HEK293 (cell line): Measurements from ENCODE around the gene TAC3.

ENCODE experiments used
- CTCF ChIA-PET: fragments of 350-600 bp; formaldehyde crosslinking; extraction: SDS; loops from one replicate; lab custom pipeline; 2021; ENCODE audit warnings: antibody characterized with exemption; lab: Yijun Ruan, JAX
- POLR2A ChIA-PET: fragments of 300-600 bp; formaldehyde crosslinking; extraction: SDS; loops from one replicate; lab custom pipeline; 2020; ENCODE audit warnings: antibody characterized with exemption, inconsistent platforms; lab: Yijun Ruan, JAX
- H3K27ac ChIP-seq: fragments of 200-500 bp; sonication (Bioruptor generic); 2 replicates; pipeline ENCODE4 v1.5.1; 2014; ENCODE audit warnings: low read depth, low read length, control low read depth, inconsistent platforms; ENCODE audit errors: extremely low read depth
- H3K36me3 ChIP-seq, 2 experiments: fragments of 200-500 bp in 1 of 2; sonication (Bioruptor generic) in 1 of 2; 1 replicate in 1 of 2; 2 replicates in 1 of 2; pipeline ENCODE4 v1.5.1; 2014 to 2017; ENCODE audit warnings: inconsistent platforms in 2 of 2, low read length in 2 of 2; ENCODE audit not compliant: control insufficient read depth in 2 of 2, insufficient read depth in 1 of 2
- H3K4me1 ChIP-seq: fragments of 200-500 bp; sonication (Bioruptor generic); 2 replicates; pipeline ENCODE4 v1.5.1; 2014; ENCODE audit warnings: mild to moderate bottlenecking, low read length, inconsistent platforms; ENCODE audit not compliant: control insufficient read depth, insufficient read depth
- H3K4me3 ChIP-seq: 2 replicates; pipeline ENCODE4 v1.5.1; 2011; ENCODE audit warnings: low read depth, mild to moderate bottlenecking, control low read depth, low read length, moderate library complexity
- H3K9me3 ChIP-seq: fragments of 200-500 bp; sonication (Bioruptor generic); 2 replicates; pipeline ENCODE4 v1.5.1; 2014; ENCODE audit warnings: low read depth, low read length, inconsistent platforms; ENCODE audit not compliant: control insufficient read depth, insufficient read depth
- GLIS2 ChIP-seq: fragments of 450-650 bp; formaldehyde crosslinking; IDR thresholded peaks from 2 replicates; pipeline ENCODE4 v1.5.1; 2016; ENCODE audit warnings: missing biosample characterization, missing genetic modification characterization
- KLF9 ChIP-seq: fragments of 450-650 bp; formaldehyde crosslinking; IDR thresholded peaks from 2 replicates; pipeline ENCODE4 v1.5.1; 2016; ENCODE audit warnings: missing biosample characterization, missing genetic modification characterization, low read depth
- ZBTB17 ChIP-seq: fragments of 450-650 bp; formaldehyde crosslinking; IDR thresholded peaks from 2 replicates; pipeline ENCODE4 v1.5.1; 2016; ENCODE audit warnings: missing biosample characterization, missing genetic modification characterization
- ZBTB49 ChIP-seq: fragments of 450-650 bp; formaldehyde crosslinking; IDR thresholded peaks from 2 replicates; pipeline ENCODE4 v1.5.1; 2016; ENCODE audit warnings: missing biosample characterization, missing genetic modification characterization, low read depth
- ZEB2 ChIP-seq: fragments of 450-650 bp; formaldehyde crosslinking; IDR thresholded peaks from 2 replicates; pipeline ENCODE4 v1.5.1; 2016; ENCODE audit warnings: missing biosample characterization, missing genetic modification characterization
- ZFHX2 ChIP-seq: fragments of 450-650 bp; formaldehyde crosslinking; conservative IDR thresholded peaks from 2 replicates; pipeline ENCODE4 v1.5.1; 2016; ENCODE audit warnings: missing biosample characterization, missing genetic modification characterization
- ZNF10 ChIP-seq: fragments of 450-650 bp; formaldehyde crosslinking; IDR thresholded peaks from 2 replicates; pipeline ENCODE4 v1.5.1; 2017; ENCODE audit warnings: missing biosample characterization, missing genetic modification characterization
- ZNF138 ChIP-seq: fragments of 450-650 bp; formaldehyde crosslinking; IDR thresholded peaks from 2 replicates; pipeline ENCODE4 v1.5.1; 2016; ENCODE audit warnings: missing biosample characterization, missing genetic modification characterization, borderline replicate concordance
- ZNF155 ChIP-seq: fragments of 450-650 bp; formaldehyde crosslinking; IDR thresholded peaks from 2 replicates; pipeline ENCODE4 v1.5.1; 2016; ENCODE audit warnings: missing biosample characterization, missing genetic modification characterization
- ZNF18 ChIP-seq: fragments of 450-650 bp; formaldehyde crosslinking; IDR thresholded peaks from 2 replicates; pipeline ENCODE4 v1.5.1; 2016; ENCODE audit warnings: missing biosample characterization, missing genetic modification characterization
- ZNF266 ChIP-seq: fragments of 450-650 bp; formaldehyde crosslinking; IDR thresholded peaks from 2 replicates; pipeline ENCODE4 v1.5.1; 2016; ENCODE audit warnings: missing biosample characterization, missing genetic modification characterization, low read depth
- ZNF280D ChIP-seq: fragments of 450-650 bp; formaldehyde crosslinking; IDR thresholded peaks from 2 replicates; pipeline ENCODE4 v1.5.1; 2016; ENCODE audit warnings: missing biosample characterization, missing genetic modification characterization
- ZNF449 ChIP-seq: fragments of 450-650 bp; formaldehyde crosslinking; IDR thresholded peaks from 2 replicates; pipeline ENCODE4 v1.5.1; 2017; ENCODE audit warnings: missing biosample characterization, mild to moderate bottlenecking, missing genetic modification characterization, moderate library complexity
- ZNF555 ChIP-seq: fragments of 450-650 bp; formaldehyde crosslinking; conservative IDR thresholded peaks from 2 replicates; pipeline ENCODE4 v1.5.1; 2017; ENCODE audit warnings: missing biosample characterization, mild to moderate bottlenecking, missing genetic modification characterization, inconsistent platforms
- ZNF558 ChIP-seq: fragments of 450-650 bp; formaldehyde crosslinking; IDR thresholded peaks from 2 replicates; pipeline ENCODE4 v1.5.1; 2016; ENCODE audit warnings: missing biosample characterization, missing genetic modification characterization
- ZNF654 ChIP-seq: fragments of 450-650 bp; formaldehyde crosslinking; IDR thresholded peaks from 2 replicates; pipeline ENCODE4 v1.5.1; 2016; ENCODE audit warnings: low read depth, missing biosample characterization, missing genetic modification characterization
- ZNF704 ChIP-seq: fragments of 450-650 bp; formaldehyde crosslinking; IDR thresholded peaks from 2 replicates; pipeline ENCODE4 v1.5.1; 2016; ENCODE audit warnings: missing biosample characterization, missing genetic modification characterization
- ZNF76 ChIP-seq: fragments of 450-650 bp; formaldehyde crosslinking; IDR thresholded peaks from 2 replicates; pipeline ENCODE4; 2016; ENCODE audit warnings: low read depth, missing biosample characterization, missing genetic modification characterization, borderline replicate concordance
- ZNF768 ChIP-seq: fragments of 450-650 bp; formaldehyde crosslinking; IDR thresholded peaks from 2 replicates; pipeline ENCODE4 v1.5.1; 2018; ENCODE audit warnings: missing biosample characterization, mild to moderate bottlenecking, missing genetic modification characterization

Gene TAC3

GRCh38 chr12:56993346-56993745 is 23.0 kb downstream of the TAC3 start (continued):
- TF ChIP-seq ZNF280D (tag by site-specific recombination) (no peak), ZNF704 (tag by site-specific recombination) (no peak), ZNF76 (tag by site-specific recombination) (no peak), ZNF449 (tag by site-specific recombination) (no peak), ZEB2 (no peak), ZNF768 (tag by site-specific recombination) (no peak), GLIS2 (no peak), KLF9 (tag by site-specific recombination) (no peak), ZNF558 (no peak), ZNF555 (no peak), ZNF266 (tag by site-specific recombination) (no peak), ZNF155 (tag by site-specific recombination) (no peak)

GRCh38 chr12:56991319-56992246 is 24.7 kb downstream of the TAC3 start:
- H3K9me3 ChIP-seq = no peaks in the 10 kb centered on the region
- H3K36me3 ChIP-seq = peaks cover 0 to 10% of the 10 kb centered on the region in 2 experiments; a peak in 1 of 3 replicates
- ChIA-PET CTCF (interaction anchor here (1.2 to 1.3 kb wide), 2 partner anchors 10 to 152 kb away, joined by 4 to 8 read pairs; no protein-coding TSS in a partner anchor), POLR2A (interaction anchor here (0.7 kb wide), 1 partner anchor 121 kb away, joined by 3 read pairs; no protein-coding TSS in a partner anchor)
- no peaks in the 10 kb centered on the region for H3K4me1 ChIP-seq
- TF ChIP-seq ZNF18 (no peak), ZBTB49 (no peak), ZNF654 (tag by site-specific recombination) (no peak), ZFHX2 (tag by site-specific recombination) (no peak), ZNF558 (no peak), ZBTB17 (tag by site-specific recombination) (no peak), ZNF10 (tag by site-specific recombination) (no peak), ZNF138 (tag by site-specific recombination) (no peak), ZNF555 (no peak)
- no peak overlapping the region for H3K27ac ChIP-seq
- no peak overlapping the region for H3K4me3 ChIP-seq
